ENCODE measurements around the gene POMC. TPM values are rescaled to one million over a fixed set of nuclear protein-coding genes. Genes with fewer than 3 reads are reported as not detected.
"Not testable (repeated sequence)": the region's sequence is repeated elsewhere in the genome, so short reads cannot be mapped to it uniquely, and the experiment has no call there.

Gene POMC
- total and polyA plus RNA-seq, 4 donors = 2.6 to 8.5 (median 4.6) TPM

- DNase-seq (ENCODE audit: low read depth in 4 of 6, low spot score in 6 of 6) = no peak
- Histone ChIP-seq H3K36me3 (ENCODE audit: control insufficient read depth, insufficient read depth, low read length) (peaks cover 50% of the 10 kb centered on the region), H3K4me3 (ENCODE audit: low read depth, low read length) (no peak overlapping the region), H3K9me3 (ENCODE audit: control insufficient read depth, insufficient read depth, low read length) (no peaks in the 10 kb centered on the region), H3K27me3 (ENCODE audit: control insufficient read depth, insufficient read depth, low read length) (no peaks in the 10 kb centered on the region), H3K4me1 (ENCODE audit: control insufficient read depth, insufficient read depth, low read length) (peaks cover 13% of the 10 kb centered on the region), H3K27ac (ENCODE audit: low read depth, low read length) (no peak overlapping the region)
- 96% methylated on average over 12 of the region's 15 CpGs for WGBS (ENCODE audit: insufficient coverage)
These were observed 38.4 kb downstream of the POMC start for GRCh38 chr2:25129901-25130520.

GRCh38 chr2:25127646-25128045 is 40.7 kb downstream of the POMC start:
- H3K4me1 ChIP-seq (ENCODE audit: control insufficient read depth, insufficient read depth, low read length) = peaks cover 20% of the 10 kb centered on the region
- no peak overlapping the region for H3K27ac ChIP-seq (ENCODE audit: low read depth, low read length)
- WGBS (ENCODE audit: insufficient coverage) = 60% methylated on average over 5 of the region's 5 CpGs
- no peak overlapping the region for H3K4me3 ChIP-seq (ENCODE audit: low read depth, low read length)
- DNase-seq (ENCODE audit: low read depth in 4 of 6, low spot score in 6 of 6) = peak in 1 of 6 donors; percentile 57
- peaks cover 49% of the 10 kb centered on the region for H3K36me3 ChIP-seq (ENCODE audit: control insufficient read depth, insufficient read depth, low read length)
- H3K27me3 ChIP-seq (ENCODE audit: control insufficient read depth, insufficient read depth, low read length) = no peaks in the 10 kb centered on the region
- no peaks in the 10 kb centered on the region for H3K9me3 ChIP-seq (ENCODE audit: control insufficient read depth, insufficient read depth, low read length)

GRCh38 chr2:25127071-25127470 is 41.3 kb downstream of the POMC start:
- WGBS (ENCODE audit: insufficient coverage) = no CpG with 5 or more reads among the region's 3 CpGs

GRCh38 chr2:25125976-25126375 is 42.4 kb downstream of the POMC start:
- no peak overlapping the region for H3K4me3 ChIP-seq (ENCODE audit: low read depth, low read length)
- H3K27me3 ChIP-seq (ENCODE audit: control insufficient read depth, insufficient read depth, low read length) = no peaks in the 10 kb centered on the region
- H3K9me3 ChIP-seq (ENCODE audit: control insufficient read depth, insufficient read depth, low read length) = no peaks in the 10 kb centered on the region
- DNase-seq (ENCODE audit: low read depth in 4 of 6, low spot score in 6 of 6) = no peak
- peaks cover 11% of the 10 kb centered on the region for H3K4me1 ChIP-seq (ENCODE audit: control insufficient read depth, insufficient read depth, low read length)
- H3K36me3 ChIP-seq (ENCODE audit: control insufficient read depth, insufficient read depth, low read length) = peaks cover 47% of the 10 kb centered on the region
- H3K27ac ChIP-seq (ENCODE audit: low read depth, low read length) = no peak overlapping the region
- 88% methylated on average over 2 of the region's 4 CpGs for WGBS (ENCODE audit: insufficient coverage)

More at GRCh38 chr2:25127071-25127470, 41.3 kb downstream of the POMC start:
- Histone ChIP-seq H3K4me1 (ENCODE audit: control insufficient read depth, insufficient read depth, low read length) (peaks cover 18% of the 10 kb centered on the region), H3K36me3 (ENCODE audit: control insufficient read depth, insufficient read depth, low read length) (peaks cover 49% of the 10 kb centered on the region)
- not testable (repeated sequence) for H3K27ac ChIP-seq (ENCODE audit: low read depth, low read length); H3K27me3 ChIP-seq (ENCODE audit: control insufficient read depth, insufficient read depth, low read length); H3K9me3 ChIP-seq (ENCODE audit: control insufficient read depth, insufficient read depth, low read length); H3K4me3 ChIP-seq (ENCODE audit: low read depth, low read length); DNase-seq (ENCODE audit: low read depth in 4 of 6, low spot score in 6 of 6)

- H3K4me3 ChIP-seq (ENCODE audit: low read depth, low read length) = no peak overlapping the region
- peaks cover 43% of the 10 kb centered on the region for H3K36me3 ChIP-seq (ENCODE audit: control insufficient read depth, insufficient read depth, low read length)
- no peaks in the 10 kb centered on the region for H3K9me3 ChIP-seq (ENCODE audit: control insufficient read depth, insufficient read depth, low read length)
- 92% methylated on average over 7 of the region's 7 CpGs for WGBS (ENCODE audit: insufficient coverage)
- H3K27me3 ChIP-seq (ENCODE audit: control insufficient read depth, insufficient read depth, low read length) = no peaks in the 10 kb centered on the region
- no peak overlapping the region for H3K27ac ChIP-seq (ENCODE audit: low read depth, low read length)
- no peak for DNase-seq (ENCODE audit: low read depth in 4 of 6, low spot score in 6 of 6)
- H3K4me1 ChIP-seq (ENCODE audit: control insufficient read depth, insufficient read depth, low read length) = peaks cover 11% of the 10 kb centered on the region
These were observed 43.2 kb downstream of the POMC start for GRCh38 chr2:25125189-25125588.

GRCh38 chr2:25123682-25124081 is 44.7 kb downstream of the POMC start:
- Histone ChIP-seq H3K4me3 (ENCODE audit: low read depth, low read length) (no peak overlapping the region), H3K27me3 (ENCODE audit: control insufficient read depth, insufficient read depth, low read length) (no peaks in the 10 kb centered on the region), H3K9me3 (ENCODE audit: control insufficient read depth, insufficient read depth, low read length) (no peaks in the 10 kb centered on the region), H3K27ac (ENCODE audit: low read depth, low read length) (no peak overlapping the region), H3K4me1 (ENCODE audit: control insufficient read depth, insufficient read depth, low read length) (peaks cover 11% of the 10 kb centered on the region), H3K36me3 (ENCODE audit: control insufficient read depth, insufficient read depth, low read length) (peaks cover 36% of the 10 kb centered on the region)
- WGBS (ENCODE audit: insufficient coverage) = 100% methylated on average over 2 of the region's 5 CpGs
- DNase-seq (ENCODE audit: low read depth in 4 of 6, low spot score in 6 of 6) = no peak

GRCh38 chr2:25122367-25122766 is 46.0 kb downstream of the POMC start:
- no peak overlapping the region for H3K4me3 ChIP-seq (ENCODE audit: low read depth, low read length)
- WGBS (ENCODE audit: insufficient coverage) = 98% methylated on average over 3 of the region's 3 CpGs
- DNase-seq (ENCODE audit: low read depth in 4 of 6, low spot score in 6 of 6) = no peak
- H3K9me3 ChIP-seq (ENCODE audit: control insufficient read depth, insufficient read depth, low read length) = no peaks in the 10 kb centered on the region
- H3K27me3 ChIP-seq (ENCODE audit: control insufficient read depth, insufficient read depth, low read length) = no peaks in the 10 kb centered on the region
- peaks cover 7% of the 10 kb centered on the region for H3K4me1 ChIP-seq (ENCODE audit: control insufficient read depth, insufficient read depth, low read length)
- peaks cover 32% of the 10 kb centered on the region for H3K36me3 ChIP-seq (ENCODE audit: control insufficient read depth, insufficient read depth, low read length)
- H3K27ac ChIP-seq (ENCODE audit: low read depth, low read length) = no peak overlapping the region

GRCh38 chr2:25119263-25119662 is 49.1 kb downstream of the POMC start:
- H3K9me3 ChIP-seq (ENCODE audit: control insufficient read depth, insufficient read depth, low read length) = no peaks in the 10 kb centered on the region
- no peaks in the 10 kb centered on the region for H3K27me3 ChIP-seq (ENCODE audit: control insufficient read depth, insufficient read depth, low read length)
- 88% methylated on average over 9 of the region's 11 CpGs for whole genome bisulfite sequencing (ENCODE audit: insufficient coverage)
- DNase-seq (ENCODE audit: low read depth in 4 of 6, low spot score in 6 of 6) = no peak
- no peak overlapping the region for H3K4me3 ChIP-seq (ENCODE audit: low read depth, low read length)
- H3K36me3 ChIP-seq (ENCODE audit: control insufficient read depth, insufficient read depth, low read length) = peaks cover 44% of the 10 kb centered on the region
- no peak overlapping the region for H3K27ac ChIP-seq (ENCODE audit: low read depth, low read length)
- H3K4me1 ChIP-seq (ENCODE audit: control insufficient read depth, insufficient read depth, low read length) = peaks cover 7% of the 10 kb centered on the region

GRCh38 chr2:25116956-25117355 is 51.4 kb downstream of the POMC start:
- Histone ChIP-seq H3K4me1 (ENCODE audit: control insufficient read depth, insufficient read depth, low read length) (no peaks in the 10 kb centered on the region), H3K36me3 (ENCODE audit: control insufficient read depth, insufficient read depth, low read length) (peaks cover 33% of the 10 kb centered on the region), H3K27me3 (ENCODE audit: control insufficient read depth, insufficient read depth, low read length) (no peaks in the 10 kb centered on the region), H3K4me3 (ENCODE audit: low read depth, low read length) (no peak overlapping the region), H3K27ac (ENCODE audit: low read depth, low read length) (no peak overlapping the region), H3K9me3 (ENCODE audit: control insufficient read depth, insufficient read depth, low read length) (no peaks in the 10 kb centered on the region)
- no peak for DNase-seq (ENCODE audit: low read depth in 4 of 6, low spot score in 6 of 6)
- WGBS (ENCODE audit: insufficient coverage) = 92% methylated on average over 10 of the region's 13 CpGs

- Histone ChIP-seq H3K36me3 (ENCODE audit: control insufficient read depth, insufficient read depth, low read length) (peaks cover 26% of the 10 kb centered on the region), H3K27me3 (ENCODE audit: control insufficient read depth, insufficient read depth, low read length) (no peaks in the 10 kb centered on the region), H3K4me1 (ENCODE audit: control insufficient read depth, insufficient read depth, low read length) (no peaks in the 10 kb centered on the region), H3K4me3 (ENCODE audit: low read depth, low read length) (no peak overlapping the region), H3K9me3 (ENCODE audit: control insufficient read depth, insufficient read depth, low read length) (no peaks in the 10 kb centered on the region), H3K27ac (ENCODE audit: low read depth, low read length) (no peak overlapping the region)
- no CpG with 5 or more reads among the region's 4 CpGs for WGBS (ENCODE audit: insufficient coverage)
- no peak for DNase-seq (ENCODE audit: low read depth in 4 of 6, low spot score in 6 of 6)
These were observed 52.5 kb downstream of the POMC start for GRCh38 chr2:25115902-25116301.
